HG03457 (cell line): ENCODE measurements around the gene PACS2.

ENCODE experiments used
- ATAC-seq: cut with Tn5 transposase; IDR thresholded peaks from one replicate; pipeline ENCODE4 v1.9.1; 2021; ENCODE audit warnings: moderate number of reproducible peaks; ENCODE audit not compliant: unreplicated experiment

PACS2 gene

GRCh38 chr14:105384041-105384557, 69.6 kb downstream of the PACS2 start:
- ATAC-seq, result no peak

DNA sequence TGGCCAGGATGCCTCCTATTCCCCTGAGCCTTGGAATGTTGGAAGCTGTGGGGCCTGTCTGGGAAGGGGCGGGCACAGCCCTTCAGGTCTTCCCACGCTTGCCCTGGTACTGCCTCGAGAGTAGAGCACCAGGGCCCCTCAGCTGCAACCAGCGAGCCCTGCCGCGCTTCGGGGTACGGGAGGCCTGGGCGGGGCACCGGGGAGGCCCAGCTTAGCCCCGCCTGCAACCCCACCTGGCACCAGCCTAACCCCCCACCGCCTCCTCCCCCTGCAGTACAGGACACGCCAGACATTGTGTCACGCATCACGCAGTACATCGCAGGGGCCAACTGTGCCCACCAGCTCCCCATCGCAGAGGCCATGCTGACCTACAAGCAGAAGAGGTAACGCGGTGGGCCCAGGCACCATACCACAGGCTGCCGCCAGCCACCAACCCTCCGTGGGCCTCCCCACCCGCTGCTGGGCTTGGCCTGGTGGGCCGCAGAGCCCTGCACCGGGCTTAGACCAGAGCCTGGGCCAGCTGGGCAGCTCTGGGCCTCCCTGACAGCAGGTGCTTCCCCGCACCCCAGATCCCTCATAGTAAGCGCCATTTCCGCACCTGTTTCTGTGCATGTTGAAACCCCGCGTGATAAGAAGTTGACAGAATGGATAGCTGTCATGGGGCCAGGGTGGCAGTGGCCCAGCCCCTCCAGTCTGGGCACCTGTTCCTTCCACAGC, 70.2 kb downstream of the PACS2 start:
- ATAC-seq, result no peak

GRCh38 chr14:105385322-105385637, 70.7 kb downstream of the PACS2 start:
- no peak for ATAC-seq

GRCh38 chr14:105385698-105386365, 71.3 kb downstream of the PACS2 start:
- no peak for ATAC-seq

- no peak for ATAC-seq
Observed at GRCh38 chr14:105386581-105387529, 72.3 kb downstream of the PACS2 start.

- ATAC-seq, result no peak
Observed at GRCh38 chr14:105387530-105387922, 73.0 kb downstream of the PACS2 start.

- ATAC-seq, result no peak
Observed at GRCh38 chr14:105388110-105388951, 73.8 kb downstream of the PACS2 start.

GRCh38 chr14:105388976-105389375, 74.4 kb downstream of the PACS2 start:
- no peak for ATAC-seq

GRCh38 chr14:105389534-105389933, 75.0 kb downstream of the PACS2 start:
- ATAC-seq, result no peak

DNA sequence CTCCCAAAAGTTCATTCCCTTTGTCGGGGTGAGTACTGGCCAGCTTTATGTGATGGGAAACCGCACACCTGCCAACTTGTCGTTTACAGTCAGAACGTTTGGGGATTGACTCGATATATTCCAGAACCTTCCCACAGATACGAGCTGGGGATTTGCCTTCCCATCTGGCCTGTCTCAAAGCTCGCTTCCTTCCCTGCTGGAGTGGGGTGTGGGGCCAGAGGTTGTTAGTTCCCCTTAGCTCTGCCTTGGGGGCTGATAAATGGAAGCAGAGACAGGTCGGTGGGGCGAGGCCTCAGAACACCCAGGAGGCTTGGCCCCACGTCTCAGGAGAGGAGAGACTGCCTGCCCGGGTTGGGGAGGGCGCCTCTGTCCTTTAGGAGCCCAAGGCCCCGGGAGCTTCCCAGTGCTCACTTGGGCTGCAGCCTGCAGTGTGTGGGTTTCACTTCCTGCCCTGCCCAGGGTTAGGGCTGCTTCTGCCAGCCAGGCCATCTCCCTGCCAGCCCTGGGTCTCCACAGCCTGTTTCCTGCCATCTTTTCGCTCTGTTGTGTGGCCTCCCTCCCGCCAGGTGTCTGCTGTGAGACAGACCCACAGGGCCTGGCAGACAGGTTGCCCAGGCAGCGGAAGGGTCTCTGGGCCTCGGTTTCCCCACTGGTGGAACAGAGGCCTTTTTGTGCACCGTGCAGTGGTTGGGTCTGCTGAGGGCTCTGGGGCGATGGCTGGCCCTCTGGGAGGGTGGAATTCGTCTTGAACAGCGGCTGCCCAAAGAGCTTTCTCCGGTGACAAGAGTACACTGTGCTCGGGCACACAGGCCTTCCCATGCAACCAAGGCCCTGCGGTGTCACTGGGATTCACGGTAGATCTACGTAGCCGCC, 75.7 kb downstream of the PACS2 start:
- no peak for ATAC-seq

GRCh38 chr14:105390849-105391500, 76.4 kb downstream of the PACS2 start:
- no peak for ATAC-seq

GRCh38 chr14:105391541-105391940, 77.0 kb downstream of the PACS2 start:
- no peak for ATAC-seq

DNA sequence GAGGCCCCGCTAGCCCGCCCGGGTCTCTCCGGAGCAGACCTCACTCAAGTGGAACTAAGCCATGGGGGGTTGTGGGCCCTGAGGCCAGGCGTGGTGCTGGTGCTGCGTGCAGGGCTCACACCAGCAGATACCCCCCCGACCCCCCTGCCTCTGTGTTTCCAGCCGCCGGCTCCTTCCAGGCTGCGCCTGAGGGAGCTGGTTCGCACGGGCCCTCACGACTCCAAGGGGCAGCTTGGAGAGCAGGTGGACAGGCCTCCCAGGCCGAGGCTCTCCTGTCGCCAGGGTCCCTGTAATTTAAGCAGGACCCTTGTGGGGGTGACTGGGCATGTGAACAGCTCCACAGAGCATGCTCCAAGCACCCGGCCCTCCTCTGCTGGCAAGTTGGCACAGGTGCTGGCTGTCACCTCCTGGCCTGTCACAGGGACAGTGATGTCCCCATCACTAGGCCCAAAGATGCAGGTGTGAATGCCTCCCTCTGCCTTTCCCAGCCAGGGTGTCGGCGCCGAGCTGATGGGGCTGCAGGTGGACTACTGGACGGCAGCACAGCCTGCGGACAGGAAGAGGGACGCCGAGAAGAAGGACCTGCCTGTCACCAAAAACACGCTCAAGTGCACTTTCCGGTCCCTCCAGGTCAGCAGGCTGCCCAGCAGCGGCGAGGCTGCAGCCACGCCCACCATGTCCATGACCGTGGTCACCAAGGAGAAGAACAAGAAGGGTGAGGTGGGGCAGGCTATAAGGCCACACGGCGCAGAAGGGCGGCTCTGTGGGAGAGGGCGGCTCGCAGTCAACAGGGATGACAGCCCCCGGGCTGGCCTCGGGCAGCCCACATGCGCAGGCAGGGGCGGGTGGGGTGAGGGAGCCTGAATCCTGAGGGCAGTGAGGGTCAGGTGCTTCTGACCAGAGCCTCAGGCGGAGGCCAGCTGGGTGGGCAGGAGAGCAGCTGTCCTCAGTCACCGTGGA, 77.9 kb downstream of the PACS2 start:
- no peak for ATAC-seq

- no peak for ATAC-seq
Observed at GRCh38 chr14:105393151-105393550, 78.6 kb downstream of the PACS2 start.

DNA sequence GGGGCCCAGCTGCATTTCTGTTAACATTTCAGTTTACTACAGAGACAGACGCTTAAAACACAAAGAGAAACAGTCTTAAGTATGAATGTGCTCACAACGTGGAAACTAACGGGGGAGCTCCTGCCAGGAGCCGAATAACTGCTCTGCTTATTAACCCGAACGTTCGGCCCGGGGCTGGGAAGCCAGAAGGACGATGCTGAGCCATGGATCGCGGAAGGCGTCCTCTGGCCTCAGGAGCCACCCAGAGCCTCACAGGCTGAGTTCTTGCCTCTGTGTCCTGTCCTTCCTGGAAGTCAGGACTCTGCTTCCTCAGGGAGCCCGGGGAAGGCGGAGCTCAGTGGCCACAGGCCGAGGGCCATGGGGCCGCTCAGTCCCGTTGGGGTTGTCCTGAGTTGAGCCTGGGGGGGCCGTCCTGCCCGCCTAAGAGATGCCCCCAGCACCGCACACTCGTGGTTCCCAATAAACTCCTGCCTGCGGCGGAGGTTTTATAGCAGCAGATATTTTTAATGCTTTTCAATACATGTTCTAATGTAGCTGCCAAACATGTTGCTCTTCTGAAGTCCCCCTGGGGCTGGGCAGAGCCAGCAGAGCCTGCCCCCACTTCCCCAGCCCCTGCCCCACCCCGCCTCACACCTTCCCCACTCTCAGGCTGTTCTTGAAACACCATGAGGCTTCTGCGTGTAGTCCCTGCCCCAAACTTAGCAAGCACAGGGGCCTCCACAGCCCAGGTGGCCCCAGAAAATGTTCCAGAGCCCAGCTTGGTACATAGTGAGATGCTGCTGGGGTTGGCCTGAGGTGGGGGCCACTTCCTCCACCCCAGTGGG, 80.4 kb downstream of the PACS2 start:
- ATAC-seq, result no peak

DNA sequence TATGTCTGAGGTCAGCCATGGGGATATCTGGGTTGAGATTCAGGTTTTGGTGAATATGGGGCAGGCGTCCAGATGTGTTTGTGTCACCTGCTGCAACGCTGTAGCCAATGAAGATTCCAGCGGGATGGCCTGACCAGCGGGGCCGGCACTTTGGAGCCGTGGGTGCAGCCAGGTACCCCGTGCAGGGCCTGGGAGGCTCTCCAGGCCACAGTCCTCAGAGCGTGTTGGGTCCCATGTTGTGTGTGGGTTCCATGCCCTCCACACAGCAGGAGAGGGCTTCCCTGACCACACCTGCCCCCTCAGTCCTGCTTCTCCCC, 80.9 kb downstream of the PACS2 start:
- ATAC-seq, result no peak

GRCh38 chr14:105397350-105397931, 82.9 kb downstream of the PACS2 start:
- no peak for ATAC-seq
